BLaER1 treated with 17β-estradiol and CSF1 and Interleukin-3, amounts not matched to agents 10 nM and 100 nM (cell line): Measurements from ENCODE around the gene GNB1.
A peak's percentile ranks its signal among the peaks of the same experiment; 100 is the strongest.

Experiments used
- H3K27ac ChIP-seq, 11 experiments: shearing (Covaris generic); formaldehyde crosslinking; 2 replicates each; pipeline ENCODE4 v1.8.1; 2022
- H3K27me3 ChIP-seq, 11 experiments: shearing (Covaris generic); formaldehyde crosslinking; 2 replicates each; pipeline ENCODE4 v1.8.1; 2022
- H3K36me3 ChIP-seq, 11 experiments: shearing (Covaris generic); formaldehyde crosslinking; 2 replicates each; pipeline ENCODE4 v1.8.1; 2022
- H3K4me1 ChIP-seq, 10 experiments: shearing (Covaris generic); formaldehyde crosslinking; 2 replicates each; pipeline ENCODE4 v1.8.1; 2022
- H3K4me2 ChIP-seq, 11 experiments: shearing (Covaris generic); formaldehyde crosslinking; 2 replicates each; pipeline ENCODE4 v1.8.1; 2022
- H3K4me3 ChIP-seq, 10 experiments: shearing (Covaris generic); formaldehyde crosslinking; 2 replicates each; pipeline ENCODE4 v1.8.1; 2022
- H3K9ac ChIP-seq, 11 experiments: shearing (Covaris generic); formaldehyde crosslinking; 2 replicates each; pipeline ENCODE4 v1.8.1; 2022
- H3K9me3 ChIP-seq, 11 experiments: shearing (Covaris generic); formaldehyde crosslinking; replicated peaks in 1 of 11; 2 replicates each; pipeline ENCODE4 v1.8.1; 2022
- H4K20me1 ChIP-seq, 11 experiments: shearing (Covaris generic); formaldehyde crosslinking; 2 replicates each; pipeline ENCODE4 v1.8.1; 2022
- Cebpa-rat ChIP-seq, 11 experiments: shearing (Covaris generic); IDR thresholded peaks; 2 replicates each; pipeline ENCODE4 v1.8.1; 2022

Gene GNB1

GRCh38 chr1:1777950-1778662 is 112.8 kb downstream of the GNB1 start, which contains the start of gene NADK:
Gene NADK, minus strand, starts transcription at chr1:1778470. Its CDS starts 13,064 bp downstream, at chr1:1765406.
- Histone ChIP-seq H4K20me1 (peaks cover 25 to 59% (median 40%) of the 10 kb centered on the region in 11 experiments; a peak in 21 of 22 replicates), H3K4me1 (peaks cover 65 to 79% (median 74%) of the 10 kb centered on the region in 10 experiments), H3K27ac (peak within 1 kb of the TSS; percentile 95 to 100 (median 99))

GRCh38 chr1:1777583-1777899 is 113.3 kb downstream of the GNB1 start:
- peak overlapping the region; percentile 94 to 100 (median 98) for H3K9ac ChIP-seq
- H3K27ac ChIP-seq, result peak overlapping the region; percentile 95 to 100 (median 99)
- no peak for TF ChIP-seq Cebpa-rat (IDR thresholded peaks at IDR 0.05)
- peaks cover 23 to 28% (median 24%) of the 10 kb centered on the region in 11 experiments for H3K36me3 ChIP-seq
- peaks cover 0 to 9% (median 6%) of the 10 kb centered on the region in 11 experiments; a peak in 17 of 22 replicates for H3K9me3 ChIP-seq
- H3K4me2 ChIP-seq, result peak overlapping the region; percentile 86 to 99 (median 95)
- peak overlapping the region; percentile 79 to 98 (median 96) for H3K4me3 ChIP-seq
- H3K4me1 ChIP-seq, result peaks cover 59 to 73% (median 68%) of the 10 kb centered on the region in 10 experiments
- H3K27me3 ChIP-seq, result no peaks in the 10 kb centered on the region
- peaks cover 25 to 62% (median 40%) of the 10 kb centered on the region in 11 experiments; a peak in 21 of 22 replicates for H4K20me1 ChIP-seq

More at GRCh38 chr1:1777950-1778662, 112.8 kb downstream of the GNB1 start, which contains the start of gene NADK:
- TF ChIP-seq Cebpa-rat (IDR thresholded peaks at IDR 0.05), result no peak
- H3K4me3 ChIP-seq, result peak within 1 kb of the TSS; percentile 79 to 98 (median 96)
- H3K27me3 ChIP-seq, result no peaks in the 10 kb centered on the region
- peak within 1 kb of the TSS; percentile 86 to 99 (median 95) for H3K4me2 ChIP-seq
- peaks cover 17 to 22% (median 18%) of the 10 kb centered on the region in 11 experiments for H3K36me3 ChIP-seq
- peak within 1 kb of the TSS; percentile 94 to 100 (median 98) for H3K9ac ChIP-seq
- peaks cover 0 to 4% (median under 1%) of the 10 kb centered on the region in 11 experiments; a peak in 7 of 22 replicates for H3K9me3 ChIP-seq

GRCh38 chr1:1776672-1777582 is 114.0 kb downstream of the GNB1 start:
- H3K4me2 ChIP-seq, result peak overlapping the region; percentile 86 to 99 (median 95)
- peak overlapping the region; percentile 94 to 100 (median 98) for H3K9ac ChIP-seq
- no peak for TF ChIP-seq Cebpa-rat (IDR thresholded peaks at IDR 0.05)
- H3K4me3 ChIP-seq, result peak overlapping the region; percentile 79 to 98 (median 96)
- H4K20me1 ChIP-seq, result peaks cover 30 to 68% (median 44%) of the 10 kb centered on the region in 11 experiments; a peak in 21 of 22 replicates
- H3K27me3 ChIP-seq, result no peaks in the 10 kb centered on the region
- peak overlapping the region in 10 of 11 experiments; percentile 31 to 100 (median 99); a peak in 19 of 22 replicates for H3K27ac ChIP-seq
- peaks cover 2 to 15% (median 12%) of the 10 kb centered on the region in 11 experiments; a peak in 20 of 22 replicates for H3K9me3 ChIP-seq
- peaks cover 29 to 34% (median 30%) of the 10 kb centered on the region in 11 experiments for H3K36me3 ChIP-seq
- H3K4me1 ChIP-seq, result peaks cover 54 to 67% (median 62%) of the 10 kb centered on the region in 10 experiments

GRCh38 chr1:1775327-1776226 is 115.3 kb downstream of the GNB1 start:
- H3K4me3 ChIP-seq, result peak overlapping the region; percentile 37 to 98 (median 96); a peak in 18 of 20 replicates
- H3K9me3 ChIP-seq, result peaks cover 8 to 29% (median 25%) of the 10 kb centered on the region in 11 experiments; a peak in 20 of 22 replicates
- peak overlapping the region; percentile 86 to 99 (median 95) for H3K4me2 ChIP-seq
- peaks cover 41 to 48% (median 43%) of the 10 kb centered on the region in 11 experiments for H3K36me3 ChIP-seq
- H4K20me1 ChIP-seq, result peaks cover 33 to 81% (median 55%) of the 10 kb centered on the region in 11 experiments; a peak in 21 of 22 replicates
- peaks cover 41 to 53% (median 49%) of the 10 kb centered on the region in 10 experiments for H3K4me1 ChIP-seq
- peak overlapping the region in 10 of 11 experiments; percentile 14 to 100 (median 98); a peak in 19 of 22 replicates for H3K27ac ChIP-seq
- TF ChIP-seq Cebpa-rat (IDR thresholded peaks at IDR 0.05), result peak in 2 of 11 experiments; percentile 18 to 40; a peak in 1 of 22 replicates
- no peaks in the 10 kb centered on the region for H3K27me3 ChIP-seq
- H3K9ac ChIP-seq, result peak overlapping the region; percentile 54 to 100 (median 98); a peak in 21 of 22 replicates

GRCh38 chr1:1773874-1774273 is 117.0 kb downstream of the GNB1 start:
- peaks cover 8 to 43% (median 35%) of the 10 kb centered on the region in 11 experiments; a peak in 20 of 22 replicates for H3K9me3 ChIP-seq
- H4K20me1 ChIP-seq, result peaks cover 44 to 98% (median 72%) of the 10 kb centered on the region in 11 experiments
- H3K36me3 ChIP-seq, result peaks cover 58 to 65% (median 60%) of the 10 kb centered on the region in 11 experiments
- no peak overlapping the region for H3K9ac ChIP-seq
- H3K27ac ChIP-seq, result no peak overlapping the region
- no peaks in the 10 kb centered on the region for H3K27me3 ChIP-seq
- no peak for TF ChIP-seq Cebpa-rat (IDR thresholded peaks at IDR 0.05)
- H3K4me3 ChIP-seq, result no peak overlapping the region
- H3K4me2 ChIP-seq, result peak overlapping the region in 5 of 11 experiments; percentile 93 to 97 (median 96); a peak in 7 of 22 replicates
- peaks cover 31 to 49% (median 33%) of the 10 kb centered on the region in 10 experiments for H3K4me1 ChIP-seq

GRCh38 chr1:1771096-1771495 is 119.8 kb downstream of the GNB1 start:
- Histone ChIP-seq H3K27me3 (no peaks in the 10 kb centered on the region), H3K9ac (no peak overlapping the region), H3K4me2 (0 out of 22 replicates have a peak overlapping the region, but pooled peaks of 1 of the 11 experiments have one; percentile 0), H3K4me3 (peak overlapping the region in 1 of 10 experiments; percentile 13; a peak in 1 of 20 replicates), H3K36me3 (peaks cover 86 to 92% (median 88%) of the 10 kb centered on the region in 11 experiments), H3K9me3 (peaks cover 8 to 55% (median 37%) of the 10 kb centered on the region in 11 experiments; a peak in 20 of 22 replicates), H3K4me1 (peaks cover 18 to 60% (median 26%) of the 10 kb centered on the region in 10 experiments), H4K20me1 (peaks cover 64 to 100% (median 88%) of the 10 kb centered on the region in 11 experiments), H3K27ac (no peak overlapping the region)
- no peak for TF ChIP-seq Cebpa-rat (IDR thresholded peaks at IDR 0.05)

GRCh38 chr1:1770102-1770501 is 120.8 kb downstream of the GNB1 start:
- Histone ChIP-seq H3K4me1 (peaks cover 9 to 53% (median 26%) of the 10 kb centered on the region in 10 experiments), H3K27me3 (no peaks in the 10 kb centered on the region), H3K9ac (no peak overlapping the region), H3K27ac (no peak overlapping the region), H3K4me3 (no peak overlapping the region), H3K9me3 (peaks cover 8 to 55% (median 37%) of the 10 kb centered on the region in 11 experiments; a peak in 20 of 22 replicates), H4K20me1 (peaks cover 64 to 100% (median 88%) of the 10 kb centered on the region in 11 experiments), H3K36me3 (peaks cover 96 to 100% (median 98%) of the 10 kb centered on the region in 11 experiments), H3K4me2 (no peak overlapping the region)
- TF ChIP-seq Cebpa-rat (IDR thresholded peaks at IDR 0.05), result no peak
